Testis (tissue), 3 donors: ENCODE results near the gene CTNNA2. TPM values are rescaled to one million over a fixed set of nuclear protein-coding genes. Genes with fewer than 3 reads are reported as not detected.

ENCODE experiments used
- DNase-seq: peaks from one replicate; pipeline ENCODE4 v3.0.0-alpha.2; 2019
- H3K27ac ChIP-seq, 2 donors: fragments of 200-600 bp; sonication (generic); one replicate each; pipeline ENCODE4 v1.5.1; 2019
- H3K27me3 ChIP-seq: fragments of 200-600 bp; sonication (generic); one replicate; pipeline ENCODE4 v1.5.1; 2019
- H3K36me3 ChIP-seq: fragments of 200-600 bp; sonication (generic); one replicate; pipeline ENCODE4 v1.5.1; 2017; ENCODE audit warnings: low read depth; ENCODE audit errors: missing control alignments
- H3K4me1 ChIP-seq: fragments of 200-600 bp; sonication (generic); one replicate; pipeline ENCODE4 v1.5.1; 2019
- H3K4me3 ChIP-seq, 2 donors: fragments of 200-600 bp; sonication (generic); one replicate each; pipeline ENCODE4 v1.5.1; 2017 to 2019
- H3K9me3 ChIP-seq: fragments of 200-600 bp; sonication (generic); one replicate; pipeline ENCODE4 v1.5.1; 2017
- POLR2A ChIP-seq: fragments of 450-650 bp; IDR thresholded peaks from one replicate; pipeline ENCODE4 v1.6.1; 2017; ENCODE audit warnings: antibody characterized with exemption, mild to moderate bottlenecking, moderate library complexity
- WGBS, 2 donors: methylation state at CpG; one replicate each; pipeline ENCODE4 v1.1.5; 2018; 5-methylcytosine and 5-hydroxymethylcytosine counted together
- intact Hi-C: fragments of 100-400 bp; cut with DNase I; formaldehyde crosslinking; loops from one replicate; pipeline ENCODE4 v1.15.1; 2023; ENCODE audit warnings: low total_unique reads
- polyA plus RNA-seq: library from polyadenylated mRNA; stranded (reverse); fragments of 350-450 nt; fragmentation: Illumina TruSeq; extraction: RNeasy Lipid Tissue Mini Kit (QIAGEN cat#74804); gene quantifications from one replicate; pipeline ENCODE4 v1.2.3, GENCODE V29; 2014; ENCODE audit warnings: low read depth, low replicate concordance; ENCODE audit not compliant: insufficient read depth
- total RNA-seq, 2 donors: library from RNA; depleted of rRNA; stranded (reverse); fragments of >200 nt; gene quantifications; one replicate each; pipeline ENCODE4 v1.2.3, GENCODE V29; 2016
- TF ChIP-seq, protein P1 (sequence below), 3 experiments: fragments of 450-650 bp in 2 of 3; fragments of 200-600 bp in 1 of 3; sonication (generic) in 1 of 3; IDR thresholded peaks; one replicate each; pipeline ENCODE4 v1.5.1; 2016 to 2019; ENCODE audit warnings: antibody characterized with exemption in 3 of 3, mild to moderate bottlenecking in 2 of 3, moderate library complexity in 1 of 3

CTNNA2 gene
- total and polyA plus RNA-seq, 3 donors from 2014 or later = 36.8 to 44.5 (median 43.4) TPM

DNA sequence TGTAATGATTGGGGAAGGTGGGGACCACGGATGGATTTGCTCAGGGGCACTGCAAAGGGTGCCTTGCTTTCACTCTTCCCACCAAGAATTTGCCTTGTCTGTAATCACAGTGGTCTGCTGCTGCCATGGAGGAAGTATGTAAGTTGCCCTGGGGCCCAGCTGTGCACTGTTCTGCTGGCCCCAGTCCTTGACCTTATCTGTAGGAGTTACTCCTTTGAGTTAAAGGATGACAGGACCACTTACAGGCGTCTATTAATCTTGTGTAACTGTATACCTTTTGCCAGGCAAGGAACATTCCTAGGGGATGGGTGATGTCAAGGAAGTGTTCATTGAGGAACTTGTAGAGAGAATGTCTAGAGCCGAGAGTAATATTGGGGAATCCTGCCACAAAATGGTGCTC, 1004.5 kb downstream of the CTNNA2 start:
- no peaks in the 10 kb centered on the region for H3K36me3 ChIP-seq
- TF ChIP-seq, protein P1, sequence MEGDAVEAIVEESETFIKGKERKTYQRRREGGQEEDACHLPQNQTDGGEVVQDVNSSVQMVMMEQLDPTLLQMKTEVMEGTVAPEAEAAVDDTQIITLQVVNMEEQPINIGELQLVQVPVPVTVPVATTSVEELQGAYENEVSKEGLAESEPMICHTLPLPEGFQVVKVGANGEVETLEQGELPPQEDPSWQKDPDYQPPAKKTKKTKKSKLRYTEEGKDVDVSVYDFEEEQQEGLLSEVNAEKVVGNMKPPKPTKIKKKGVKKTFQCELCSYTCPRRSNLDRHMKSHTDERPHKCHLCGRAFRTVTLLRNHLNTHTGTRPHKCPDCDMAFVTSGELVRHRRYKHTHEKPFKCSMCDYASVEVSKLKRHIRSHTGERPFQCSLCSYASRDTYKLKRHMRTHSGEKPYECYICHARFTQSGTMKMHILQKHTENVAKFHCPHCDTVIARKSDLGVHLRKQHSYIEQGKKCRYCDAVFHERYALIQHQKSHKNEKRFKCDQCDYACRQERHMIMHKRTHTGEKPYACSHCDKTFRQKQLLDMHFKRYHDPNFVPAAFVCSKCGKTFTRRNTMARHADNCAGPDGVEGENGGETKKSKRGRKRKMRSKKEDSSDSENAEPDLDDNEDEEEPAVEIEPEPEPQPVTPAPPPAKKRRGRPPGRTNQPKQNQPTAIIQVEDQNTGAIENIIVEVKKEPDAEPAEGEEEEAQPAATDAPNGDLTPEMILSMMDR (IDR thresholded peaks at IDR 0.05) = no peak
- no peak for TF ChIP-seq POLR2A
- WGBS, 2 donors = 43 to 55% methylated on average over 3 of the region's 3 CpGs
- H3K27me3 ChIP-seq = no peaks in the 10 kb centered on the region
- DNase-seq = no peak
- intact Hi-C loops = no loop called here
- H3K9me3 ChIP-seq = no peaks in the 10 kb centered on the region
- H3K4me1 ChIP-seq = no peaks in the 10 kb centered on the region
- H3K4me3 ChIP-seq = no peak overlapping the region
- H3K27ac ChIP-seq = no peak overlapping the region

DNA sequence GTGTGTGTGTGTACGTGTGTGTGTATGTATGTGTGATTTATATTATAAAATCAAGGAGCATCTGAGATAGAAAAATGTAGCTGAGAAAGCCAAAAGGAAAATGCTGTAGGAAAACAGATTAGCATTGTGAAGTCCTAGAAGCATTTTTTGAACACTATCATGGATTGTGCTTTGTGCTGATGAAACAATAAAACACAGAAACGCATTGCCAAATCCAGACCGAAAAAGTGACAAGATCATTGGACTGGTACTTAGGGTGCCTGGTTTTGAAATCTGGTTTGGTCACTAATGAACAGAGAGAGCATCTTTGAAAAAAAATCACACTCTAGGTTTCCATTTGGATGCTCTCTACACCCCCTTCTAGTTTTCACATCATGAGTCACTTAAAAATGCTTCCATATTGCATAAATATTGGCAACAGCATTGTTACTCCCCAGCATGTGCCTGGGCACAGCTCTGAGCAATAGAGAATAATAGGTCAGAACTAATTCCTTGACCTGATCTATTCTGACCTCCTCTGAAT, 1006.3 kb downstream of the CTNNA2 start:
- Histone ChIP-seq H3K4me3 (no peak overlapping the region), H3K4me1 (no peaks in the 10 kb centered on the region), H3K36me3 (no peaks in the 10 kb centered on the region), H3K27ac (no peak overlapping the region), H3K27me3 (no peaks in the 10 kb centered on the region), H3K9me3 (no peaks in the 10 kb centered on the region)
- TF ChIP-seq, protein P1 (IDR thresholded peaks at IDR 0.05) = no peak
- no peak for TF ChIP-seq POLR2A
- intact Hi-C loops = no loop called here
- 81 to 87% methylated on average over 3 of the region's 3 CpGs for WGBS, 2 donors
- DNase-seq = no peak

DNA sequence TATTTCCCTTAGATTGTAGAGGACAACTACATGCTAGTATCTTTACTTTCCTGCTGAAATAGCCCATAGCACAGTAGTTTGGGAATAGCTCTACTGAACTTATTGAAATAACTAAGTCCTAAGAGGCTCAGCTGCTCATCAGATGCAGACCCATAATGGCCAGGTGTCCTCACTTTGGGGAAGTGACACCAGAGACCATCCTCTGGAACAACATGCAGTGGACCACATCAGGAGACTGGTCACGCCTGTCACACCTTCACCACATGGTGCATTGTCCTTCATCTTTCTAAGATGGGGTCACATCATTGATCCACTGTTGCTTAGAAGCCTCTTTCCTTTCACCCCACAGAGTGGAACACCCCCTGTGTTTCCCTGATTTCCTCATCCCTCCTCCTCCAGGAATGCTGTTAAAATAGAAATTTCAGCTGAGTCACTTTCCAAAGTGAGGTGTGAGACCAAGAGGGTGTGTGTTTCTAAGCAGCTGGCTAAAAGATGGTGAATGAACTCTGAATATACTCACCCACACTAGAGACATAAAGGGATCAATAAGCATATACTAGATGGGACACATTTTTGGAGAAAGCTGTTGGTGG, 1006.9 kb downstream of the CTNNA2 start:
- Histone ChIP-seq H3K36me3 (no peaks in the 10 kb centered on the region), H3K27ac (no peak overlapping the region), H3K4me1 (no peaks in the 10 kb centered on the region), H3K4me3 (no peak overlapping the region), H3K27me3 (no peaks in the 10 kb centered on the region), H3K9me3 (no peaks in the 10 kb centered on the region)
- DNase-seq = no peak
- WGBS, 2 donors = 47 to 92% methylated on average over 1 of the region's 1 CpG
- TF ChIP-seq, protein P1 (IDR thresholded peaks at IDR 0.05) = no peak
- no peak for TF ChIP-seq POLR2A
- intact Hi-C loops = no loop called here

DNA sequence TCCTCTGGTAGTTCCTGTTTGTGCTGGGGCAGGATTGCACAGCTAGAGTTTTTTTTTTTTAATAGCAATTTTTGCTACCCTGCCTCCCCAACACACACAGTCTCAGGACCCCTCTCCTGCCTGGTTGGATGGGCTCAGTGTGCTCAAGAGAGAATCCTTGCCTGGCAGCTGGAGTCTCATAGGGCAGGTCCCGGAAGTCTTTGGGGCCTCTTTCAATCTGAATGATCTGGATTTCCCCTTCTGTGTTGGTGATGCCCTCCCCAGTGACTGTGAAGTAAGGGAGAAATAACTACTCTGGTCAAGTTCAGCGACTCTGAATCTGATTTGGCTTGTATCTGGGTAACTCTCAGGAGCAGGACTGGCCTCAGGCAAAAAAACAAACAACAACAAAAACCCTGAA, 1012.3 kb downstream of the CTNNA2 start:
- no peaks in the 10 kb centered on the region for H3K36me3 ChIP-seq
- DNase-seq = no peak
- H3K9me3 ChIP-seq = no peaks in the 10 kb centered on the region
- no peak overlapping the region for H3K4me3 ChIP-seq
- intact Hi-C loops = no loop called here
- 80 to 91% methylated on average over 2 of the region's 2 CpGs for WGBS, 2 donors
- no peaks in the 10 kb centered on the region for H3K27me3 ChIP-seq
- H3K27ac ChIP-seq = no peak overlapping the region
- H3K4me1 ChIP-seq = no peaks in the 10 kb centered on the region
- TF ChIP-seq, protein P1 (IDR thresholded peaks at IDR 0.05) = no peak
- no peak for TF ChIP-seq POLR2A

DNA sequence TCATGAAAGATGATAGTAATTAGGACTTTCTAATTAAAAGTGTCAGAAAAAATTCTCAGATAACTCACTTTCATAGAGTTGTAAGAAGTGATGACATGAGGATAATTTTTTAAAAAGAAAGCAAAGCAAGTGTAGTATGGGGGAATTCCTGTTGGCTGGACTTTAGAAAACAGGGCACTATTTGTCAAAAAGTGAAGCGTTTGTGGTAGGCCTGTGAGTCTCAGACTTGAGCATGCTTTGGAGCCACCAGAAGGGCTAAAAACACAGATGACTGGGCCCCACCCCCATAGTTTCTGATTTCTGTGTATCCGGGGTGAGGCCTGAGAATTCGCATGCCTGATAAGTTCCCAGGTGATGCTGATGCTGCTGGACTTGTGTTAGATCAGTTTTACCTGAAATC, 1014.3 kb downstream of the CTNNA2 start:
- no peak for TF ChIP-seq POLR2A
- TF ChIP-seq, protein P1 (IDR thresholded peaks at IDR 0.05) = no peak

More for the DNA sequence above, 1014.3 kb downstream of the CTNNA2 start:
- Histone ChIP-seq H3K27ac (no peak overlapping the region), H3K4me1 (no peaks in the 10 kb centered on the region), H3K36me3 (no peaks in the 10 kb centered on the region), H3K9me3 (no peaks in the 10 kb centered on the region), H3K4me3 (no peak overlapping the region), H3K27me3 (no peaks in the 10 kb centered on the region)
- DNase-seq = no peak
- WGBS, 2 donors = 80 to 85% methylated on average over 3 of the region's 3 CpGs
- intact Hi-C loops = no loop called here
